Measurements from ENCODE around the gene CCDC24. TPM values are rescaled to one million over a fixed set of nuclear protein-coding genes. Genes with fewer than 3 reads are reported as not detected.

CCDC24 gene
- 3.1 and 4.4 TPM in 2 replicates for total RNA-seq

GRCh38 chr1:43991476-43992231 is at the start of gene CCDC24:
CCDC24 (plus strand) TSS chr1:43991599; CDS start chr1:43991879, 280 bp downstream.

GRCh38 chr1:43946236-43947060 is 45.0 kb upstream of the CCDC24 start, which contains the start of gene IPO13:
IPO13 (plus strand) TSS chr1:43946950; CDS start chr1:43947601, 651 bp downstream.

GRCh38 chr1:43969746-43970466 is 21.5 kb upstream of the CCDC24 start, which contains the start of gene DPH2:
DPH2 (plus strand) TSS chr1:43970010; CDS start chr1:43970176, 166 bp downstream.

GRCh38 chr1:43974443-43975248 is 16.8 kb upstream of the CCDC24 start, which contains the start of gene ATP6V0B:
ATP6V0B (plus strand) TSS chr1:43974960; CDS start chr1:43975041, 81 bp downstream.

GRCh38 chr1:43978551-43979260 is 12.7 kb upstream of the CCDC24 start, which contains the start of gene B4GALT2:
B4GALT2 (plus strand) TSS chr1:43979210; CDS start chr1:43981161, 1,951 bp downstream.

GRCh38 chr1:44031252-44032169 is 40.1 kb downstream of the CCDC24 start, which contains the start of gene SLC6A9:
SLC6A9 (minus strand) TSS chr1:44031462; CDS start chr1:44024277, 7,185 bp downstream.

Other genes starting within 250 kb of the CCDC24 start
- gene ARTN, start 57.8 kb upstream of the CCDC24 start, total RNA-seq = under 0.01 TPM in 1 of 2 replicates, not detected in the other
- 10.2 and 13.7 TPM in 2 replicates for gene IPO13, start 44.6 kb upstream of the CCDC24 start, total RNA-seq
- 7.9 and 10.4 TPM in 2 replicates for gene DPH2, start 21.6 kb upstream of the CCDC24 start, total RNA-seq
- gene ATP6V0B, start 16.6 kb upstream of the CCDC24 start, total RNA-seq = 47.9 and 63.2 TPM in 2 replicates
- gene B4GALT2, start 12.4 kb upstream of the CCDC24 start, total RNA-seq = 45.2 and 46.1 TPM in 2 replicates
- gene SLC6A9, start 39.9 kb downstream of the CCDC24 start, total RNA-seq = 2.4 and 6.4 TPM in 2 replicates
- 0.16 TPM in 1 of 2 replicates, not detected in the other for gene KLF17, start 127.2 kb downstream of the CCDC24 start, total RNA-seq
- not detected in 2 replicates for gene KLF18, start 150.0 kb downstream of the CCDC24 start, total RNA-seq
- 24.1 and 25.8 TPM in 2 replicates for gene DMAP1, start 221.9 kb downstream of the CCDC24 start, total RNA-seq

Measured in bronchial smooth muscle cell (primary cell).